Measurements from ENCODE around the gene INTS1. TPM values are rescaled to one million over a fixed set of nuclear protein-coding genes. Genes with fewer than 3 reads are reported as not detected.

The INTS1 gene
- polyA plus RNA-seq, 3 donors = 5.5 to 64.3 (median 7.3) TPM

- peaks cover 59 to 88% of the 10 kb centered on the region in 2 donors for H3K36me3 Mint-ChIP-seq
- H3K9me3 Mint-ChIP-seq = no peaks in the 10 kb centered on the region
- WGBS (ENCODE audit: insufficient coverage) = over 99% methylated on average over 24 of the region's 27 CpGs
- intact Hi-C loops (cut with micrococcal nuclease) = loop anchor here in 1 of 2 donors (10.0 kb wide), 1 partner anchor 850 kb away; no protein-coding TSS in a partner anchor
- no peaks in the 10 kb centered on the region for H3K4me1 Mint-ChIP-seq
- H2AFZ ChIP-seq (ENCODE audit: insufficient read depth, low read depth, low read length, poor library complexity, severe bottlenecking) = no peak overlapping the region
- no peaks in the 10 kb centered on the region for H3K27me3 ChIP-seq (ENCODE audit: control insufficient read depth in 2 of 2, insufficient read depth in 2 of 2, low read length in 2 of 2)
- no peak overlapping the region for H3K4me3 Mint-ChIP-seq
- H3K27me3 Mint-ChIP-seq (ENCODE audit: low read depth in 3 of 3) = peaks cover 0 to 2% (median 0%) of the 10 kb centered on the region in 3 donors
- no peak overlapping the region for H3K4me2 ChIP-seq (replicated peaks; ENCODE audit: extremely low read depth, low read length, poor library complexity, severe bottlenecking)
- H3K27ac Mint-ChIP-seq = no peak overlapping the region
- TF ChIP-seq CTCF (IDR thresholded peaks at IDR 0.05) = no peak
- H3K36me3 ChIP-seq (replicated peaks in 1 of 2; ENCODE audit: control insufficient read depth in 1 of 2, insufficient read depth in 2 of 2, low read length in 2 of 2) = peaks cover 80 to 99% of the 10 kb centered on the region in 2 donors
- no peak overlapping the region for H3K9ac ChIP-seq (ENCODE audit: insufficient read depth, low read length, poor library complexity, severe bottlenecking)
- no peak overlapping the region for H3K27ac ChIP-seq (ENCODE audit: low read depth in 1 of 2, low read length in 2 of 2)
- no peaks in the 10 kb centered on the region for H3K9me3 ChIP-seq (replicated peaks in 1 of 2; ENCODE audit: control insufficient read depth in 1 of 2, insufficient read depth in 1 of 2, low read length in 2 of 2)
- no peaks in the 10 kb centered on the region for H3K4me1 ChIP-seq (ENCODE audit: control insufficient read depth in 1 of 2, insufficient read depth in 2 of 2, low read length in 2 of 2)
- H4K20me1 ChIP-seq (ENCODE audit: insufficient read depth, low read length) = peaks cover 5% of the 10 kb centered on the region
- H3K4me3 ChIP-seq (replicated peaks in 1 of 3; ENCODE audit: low read depth in 2 of 3, low read length in 3 of 3) = no peak overlapping the region
- H3K79me2 ChIP-seq (ENCODE audit: insufficient read depth, low read length) = no peaks in the 10 kb centered on the region
- DNase-seq = no peak
These were observed 9.2 kb downstream of the INTS1 start for GRCh38 chr7:1494866-1495563.

DNA sequence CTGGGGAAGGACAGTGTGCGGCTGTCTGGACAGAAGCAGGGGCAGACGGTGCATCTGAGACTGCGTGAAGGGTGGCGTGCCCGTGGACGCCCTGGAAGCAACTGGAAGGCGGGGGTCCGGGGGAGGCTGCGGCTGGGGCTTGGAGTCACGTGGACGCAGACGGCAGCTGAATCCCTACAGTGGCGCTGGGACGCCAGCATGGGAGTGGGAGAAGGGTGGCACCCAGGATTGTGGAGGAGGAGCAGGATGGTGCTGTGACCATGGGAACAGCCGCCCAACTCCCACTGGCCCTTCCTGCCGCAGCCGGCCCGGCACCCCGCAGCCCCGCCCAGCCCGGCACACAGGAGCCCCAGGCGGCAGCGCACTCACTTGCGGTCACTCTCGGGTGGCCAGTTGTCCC is 9.7 kb downstream of the INTS1 start:
- Histone ChIP-seq H3K9ac (ENCODE audit: insufficient read depth, low read length, poor library complexity, severe bottlenecking) (no peak overlapping the region), H3K4me2 (replicated peaks; ENCODE audit: extremely low read depth, low read length, poor library complexity, severe bottlenecking) (no peak overlapping the region), H3K4me3 (replicated peaks in 1 of 3; ENCODE audit: low read depth in 2 of 3, low read length in 3 of 3) (no peak overlapping the region), H3K27ac (ENCODE audit: low read depth in 1 of 2, low read length in 2 of 2) (no peak overlapping the region), H2AFZ (ENCODE audit: insufficient read depth, low read depth, low read length, poor library complexity, severe bottlenecking) (no peak overlapping the region), H4K20me1 (ENCODE audit: insufficient read depth, low read length) (peaks cover 5% of the 10 kb centered on the region), H3K36me3 (replicated peaks in 1 of 2; ENCODE audit: control insufficient read depth in 1 of 2, insufficient read depth in 2 of 2, low read length in 2 of 2) (peaks cover 80 to 99% of the 10 kb centered on the region in 2 donors), H3K27me3 (ENCODE audit: control insufficient read depth in 2 of 2, insufficient read depth in 2 of 2, low read length in 2 of 2) (no peaks in the 10 kb centered on the region), H3K9me3 (replicated peaks in 1 of 2; ENCODE audit: control insufficient read depth in 1 of 2, insufficient read depth in 1 of 2, low read length in 2 of 2) (no peaks in the 10 kb centered on the region), H3K4me1 (ENCODE audit: control insufficient read depth in 1 of 2, insufficient read depth in 2 of 2, low read length in 2 of 2) (no peaks in the 10 kb centered on the region), H3K79me2 (ENCODE audit: insufficient read depth, low read length) (no peaks in the 10 kb centered on the region)
- intact Hi-C loops (cut with micrococcal nuclease) = loop anchor here in 1 of 2 donors (10.0 kb wide), 1 partner anchor 850 kb away; no protein-coding TSS in a partner anchor
- Mint-ChIP-seq H3K9me3 (no peaks in the 10 kb centered on the region), H3K4me1 (no peaks in the 10 kb centered on the region), H3K27ac (no peak overlapping the region), H3K4me3 (no peak overlapping the region), H3K27me3 (ENCODE audit: low read depth in 3 of 3) (no peaks in the 10 kb centered on the region), H3K36me3 (peaks cover 60 to 88% of the 10 kb centered on the region in 2 donors)
- 95% methylated on average over 25 of the region's 25 CpGs for WGBS (ENCODE audit: insufficient coverage)
- DNase-seq = no peak
- TF ChIP-seq CTCF (IDR thresholded peaks at IDR 0.05) = no peak
